Measurements from ENCODE around the gene MYO1B. TPM values are rescaled to one million over a fixed set of nuclear protein-coding genes. Genes with fewer than 3 reads are reported as not detected.

MYO1B gene
- total and polyA plus RNA-seq, 2 of the 8 experiments (the other 6 are each of a cell fraction or from before 2014, with no cell fraction given), result 15.5 to 61.2 TPM

- Histone ChIP-seq H3K4ac (replicated peaks; ENCODE audit: insufficient read length, low read depth, low read length) (no peak overlapping the region), H3K9ac (replicated peaks in 1 of 4; ENCODE audit: extremely low read depth in 1 of 4, low read depth in 3 of 4, low read length in 3 of 4) (no peak overlapping the region; a peak in 1 of 7 replicates), H2BK5ac (ENCODE audit: low read depth, low read length) (no peak overlapping the region), H4K5ac (ENCODE audit: insufficient read length, low read depth, low read length) (no peak overlapping the region), H3K79me2 (ENCODE audit: control insufficient read depth in 1 of 2, insufficient read depth in 2 of 2, low read length in 2 of 2) (peaks cover 0 to 71% of the 10 kb centered on the region in 2 experiments; a peak in 3 of 4 replicates), H3K4me3 (ENCODE audit: extremely low read depth in 1 of 4, insufficient read depth in 2 of 4, low read depth in 3 of 4, low read length in 4 of 4) (no peak overlapping the region), H4K20me1 (replicated peaks in 1 of 2; ENCODE audit: control insufficient read depth in 1 of 2, insufficient read depth in 2 of 2, low read length in 2 of 2) (peaks cover 0 to 4% of the 10 kb centered on the region in 2 experiments), H3K56ac (replicated peaks; ENCODE audit: insufficient read length, low read depth, low read length) (no peak overlapping the region), H4K91ac (replicated peaks; ENCODE audit: insufficient read length, low read length) (no peak overlapping the region), H3K23ac (ENCODE audit: insufficient read length) (no peak overlapping the region), H2AFZ (ENCODE audit: low read length) (no peak overlapping the region), H3K4me2 (ENCODE audit: insufficient read depth in 1 of 2, low read depth in 2 of 2, low read length in 2 of 2) (no peak overlapping the region), H3K14ac (ENCODE audit: insufficient read length) (no peak overlapping the region), H3K27ac (ENCODE audit: low read depth, low read length) (no peak overlapping the region), H2BK15ac (ENCODE audit: low read length) (no peak overlapping the region), H3K4me1 (replicated peaks in 1 of 4; ENCODE audit: control insufficient read depth in 3 of 4, insufficient read depth in 4 of 4, low read length in 3 of 4) (peaks cover 1 to 24% (median 16%) of the 10 kb centered on the region in 4 experiments; a peak in 4 of 7 replicates), H2BK12ac (ENCODE audit: low read depth, low read length) (no peak overlapping the region), H3K18ac (ENCODE audit: extremely low read depth, low read length) (no peak overlapping the region), H3K23me2 (ENCODE audit: low read depth, low read length) (peaks cover 2% of the 10 kb centered on the region; the same call in 1 of the 2 replicates), H3K36me3 (ENCODE audit: control insufficient read depth in 2 of 4, insufficient read depth in 4 of 4, low read length in 3 of 4) (no peaks in the 10 kb centered on the region), H4K8ac (ENCODE audit: extremely low read depth, insufficient read depth, low read length) (no peak overlapping the region), H2BK20ac (ENCODE audit: low read length) (no peak overlapping the region), H3K27me3 (replicated peaks in 1 of 4; ENCODE audit: control insufficient read depth in 3 of 4, extremely low read depth in 1 of 4, insufficient read depth in 3 of 4, low read length in 3 of 4) (no peaks in the 10 kb centered on the region), H2BK120ac (replicated peaks; ENCODE audit: low read depth, low read length) (no peak overlapping the region), H3K9me3 (ENCODE audit: insufficient read depth in 2 of 2, low read depth in 1 of 2, low read length in 1 of 2) (no peaks in the 10 kb centered on the region; a peak in 1 of 4 replicates), H2AK5ac (ENCODE audit: low read depth, low read length) (no peak overlapping the region), H3K79me1 (ENCODE audit: low read depth, low read length) (peaks cover 4% of the 10 kb centered on the region; the same call in 1 of the 2 replicates)
- FAIRE-seq (no peak), DNase-seq (ENCODE audit: low read depth in 1 of 2, low spot score in 2 of 2) (no peak)
- POLR2A ChIA-PET (ENCODE audit: partially characterized antibody), result no interaction called here
- WGBS, 2 experiments (ENCODE audit: extremely low coverage in 1 of 2, insufficient coverage in 1 of 2, insufficient read length in 1 of 2, insufficient replicate concordance in 2 of 2, low coverage in 1 of 2, low lambda C conversion rate in 2 of 2, missing lambda C conversion rate in 1 of 2), result 85% methylated on average over 4 of the region's 4 CpGs; no CpG with 5 or more reads in 1 of the 2 experiments
- CTCF ChIA-PET (ENCODE audit: partially characterized antibody), result interaction anchor here (0.6 to 5.3 kb wide), 6 partner anchors 9 to 266 kb away, joined by 3 to 32 read pairs (median 3); no protein-coding TSS in a partner anchor
- TF ChIP-seq HDAC6 (IDR thresholded peaks at IDR 0.05; ENCODE audit: low read depth, low read length) (no peak), KDM5A (IDR thresholded peaks at IDR 0.05; ENCODE audit: low read length) (no peak), GABPA (IDR thresholded peaks at IDR 0.05; ENCODE audit: borderline replicate concordance, insufficient read depth, low read length) (no peak), POU5F1 (IDR thresholded peaks at IDR 0.05; ENCODE audit: low read depth, low read length) (no peak), JUN (IDR thresholded peaks at IDR 0.05; ENCODE audit: low read depth, low read length) (no peak), NRF1 (IDR thresholded peaks at IDR 0.05; ENCODE audit: low read depth, low read length) (no peak), SP2 (IDR thresholded peaks at IDR 0.05; ENCODE audit: low read length) (no peak), TCF12 (IDR thresholded peaks at IDR 0.05; ENCODE audit: low read depth, low read length) (no peak), SIRT6 (IDR thresholded peaks at IDR 0.05; ENCODE audit: low read length) (no peak), SP4 (IDR thresholded peaks at IDR 0.05; ENCODE audit: low read length) (no peak)
- TF ChIP-seq, protein P1, sequence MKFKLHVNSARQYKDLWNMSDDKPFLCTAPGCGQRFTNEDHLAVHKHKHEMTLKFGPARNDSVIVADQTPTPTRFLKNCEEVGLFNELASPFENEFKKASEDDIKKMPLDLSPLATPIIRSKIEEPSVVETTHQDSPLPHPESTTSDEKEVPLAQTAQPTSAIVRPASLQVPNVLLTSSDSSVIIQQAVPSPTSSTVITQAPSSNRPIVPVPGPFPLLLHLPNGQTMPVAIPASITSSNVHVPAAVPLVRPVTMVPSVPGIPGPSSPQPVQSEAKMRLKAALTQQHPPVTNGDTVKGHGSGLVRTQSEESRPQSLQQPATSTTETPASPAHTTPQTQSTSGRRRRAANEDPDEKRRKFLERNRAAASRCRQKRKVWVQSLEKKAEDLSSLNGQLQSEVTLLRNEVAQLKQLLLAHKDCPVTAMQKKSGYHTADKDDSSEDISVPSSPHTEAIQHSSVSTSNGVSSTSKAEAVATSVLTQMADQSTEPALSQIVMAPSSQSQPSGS (IDR thresholded peaks at IDR 0.05; ENCODE audit: low read length), result no peak
These were observed 73.0 kb downstream of the MYO1B start for GRCh38 chr2:191318037-191318728.

All from H1 (cell line).